HG02852 (cell line): ENCODE results near the gene MRPL49.

Experiments used
- ATAC-seq: cut with Tn5 transposase; IDR thresholded peaks from one replicate; pipeline ENCODE4 v1.9.1; 2021; ENCODE audit warnings: mild to moderate bottlenecking, moderate library complexity; ENCODE audit not compliant: unreplicated experiment

The MRPL49 gene

DNA sequence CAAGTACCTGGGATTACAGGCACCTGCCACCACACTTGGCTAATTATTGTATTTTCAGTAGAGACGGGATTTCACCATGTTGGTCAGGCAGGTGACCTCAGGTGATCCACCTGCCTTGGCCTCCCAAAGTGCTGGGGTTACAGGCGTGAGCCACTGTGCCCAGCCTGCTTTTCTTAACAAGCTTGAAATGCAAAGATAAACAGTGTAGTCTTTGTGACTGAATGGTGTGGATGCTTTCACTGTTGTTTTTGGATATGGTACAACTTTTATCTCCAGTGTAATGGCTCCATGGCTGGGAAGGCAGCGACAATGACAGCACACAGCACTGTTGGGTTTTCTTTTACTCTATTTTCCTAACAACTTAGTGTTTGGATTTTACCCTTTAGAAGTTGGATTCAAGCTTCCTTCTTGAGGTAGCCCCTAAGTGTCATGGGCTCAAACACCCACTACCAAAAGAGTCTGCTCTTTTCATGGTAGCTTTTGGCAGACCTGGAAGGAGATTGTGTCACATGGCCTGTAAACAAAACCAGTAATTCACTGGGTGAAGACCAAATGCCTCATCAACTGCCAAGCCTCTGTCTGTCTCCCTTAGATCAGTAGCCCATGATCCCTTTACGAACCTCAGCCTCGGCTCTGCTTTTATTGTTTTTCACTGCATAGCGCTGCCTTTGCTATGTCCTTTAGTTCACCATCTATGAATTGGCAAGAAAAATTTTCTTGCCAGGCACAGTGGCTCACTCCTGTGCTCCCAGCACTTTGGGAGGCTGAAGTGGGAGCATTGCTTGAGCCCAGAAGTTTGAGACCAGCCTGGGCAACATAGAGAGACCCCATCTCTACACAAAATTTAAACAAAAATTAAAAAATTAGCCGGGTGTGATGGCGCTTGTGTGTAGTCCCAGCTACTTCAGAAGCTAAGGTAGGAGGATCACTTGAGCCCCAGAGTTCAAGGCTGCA lies 19.7 kb upstream of the MRPL49 start:
- no peak for ATAC-seq

DNA sequence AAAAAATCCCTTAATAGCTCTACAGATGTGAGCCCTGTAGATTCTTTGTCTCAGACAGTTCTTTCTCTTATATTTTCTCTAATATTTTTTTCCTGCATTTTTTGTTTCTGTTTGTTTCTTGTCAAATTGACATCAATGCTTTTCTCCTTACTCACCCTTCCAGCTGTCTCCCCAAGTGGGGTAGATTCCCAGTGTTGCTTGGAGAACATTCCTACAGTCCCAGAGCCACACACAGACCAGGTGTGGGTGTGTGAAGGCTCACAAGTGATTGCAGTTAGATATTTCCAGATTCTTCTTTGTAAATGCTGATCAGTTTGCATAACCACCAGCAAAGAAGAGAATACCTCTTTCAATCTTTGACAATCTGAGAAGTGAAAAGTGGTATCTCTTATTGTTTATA lies 18.6 kb upstream of the MRPL49 start:
- no peak for ATAC-seq

DNA sequence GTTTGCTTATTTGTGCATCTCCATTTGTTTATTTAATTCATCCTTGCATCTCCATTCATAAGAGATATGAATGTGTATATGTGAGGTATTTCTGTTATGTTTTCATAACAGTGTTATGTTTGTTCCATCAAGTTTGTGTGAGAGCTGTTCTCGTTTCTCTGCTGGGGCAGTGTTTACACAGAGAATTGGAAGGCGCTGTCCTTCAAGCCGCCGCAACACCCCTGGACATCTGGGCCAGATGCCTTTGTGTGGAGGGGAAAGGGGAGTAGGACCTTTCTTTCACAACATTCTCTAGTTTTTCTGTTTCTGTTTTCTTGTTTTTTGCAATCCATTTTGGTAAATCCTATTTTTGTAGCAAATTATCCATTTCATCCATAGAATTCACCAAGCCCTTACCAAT lies 17.5 kb upstream of the MRPL49 start:
- no peak for ATAC-seq

DNA sequence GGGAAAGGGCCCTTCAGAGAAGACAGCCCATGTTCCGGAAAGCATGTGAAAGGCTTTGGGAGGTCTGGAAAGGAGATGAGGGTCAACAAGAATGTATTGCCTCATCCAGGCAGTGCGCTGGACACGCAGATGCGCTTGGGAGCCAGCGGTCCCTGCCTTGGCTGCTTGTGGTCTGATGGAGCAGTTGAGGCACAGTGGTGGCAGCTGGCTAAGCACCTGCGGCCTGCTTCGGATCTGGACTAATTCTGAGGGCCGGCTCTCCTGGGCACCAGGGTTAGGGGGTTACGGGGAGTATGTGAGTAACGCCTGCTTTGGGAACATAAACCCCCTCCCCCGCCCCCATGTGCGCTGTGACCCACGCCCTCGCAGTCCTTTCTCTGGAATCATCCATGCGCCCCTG lies 15.0 kb upstream of the MRPL49 start:
- no peak for ATAC-seq

DNA sequence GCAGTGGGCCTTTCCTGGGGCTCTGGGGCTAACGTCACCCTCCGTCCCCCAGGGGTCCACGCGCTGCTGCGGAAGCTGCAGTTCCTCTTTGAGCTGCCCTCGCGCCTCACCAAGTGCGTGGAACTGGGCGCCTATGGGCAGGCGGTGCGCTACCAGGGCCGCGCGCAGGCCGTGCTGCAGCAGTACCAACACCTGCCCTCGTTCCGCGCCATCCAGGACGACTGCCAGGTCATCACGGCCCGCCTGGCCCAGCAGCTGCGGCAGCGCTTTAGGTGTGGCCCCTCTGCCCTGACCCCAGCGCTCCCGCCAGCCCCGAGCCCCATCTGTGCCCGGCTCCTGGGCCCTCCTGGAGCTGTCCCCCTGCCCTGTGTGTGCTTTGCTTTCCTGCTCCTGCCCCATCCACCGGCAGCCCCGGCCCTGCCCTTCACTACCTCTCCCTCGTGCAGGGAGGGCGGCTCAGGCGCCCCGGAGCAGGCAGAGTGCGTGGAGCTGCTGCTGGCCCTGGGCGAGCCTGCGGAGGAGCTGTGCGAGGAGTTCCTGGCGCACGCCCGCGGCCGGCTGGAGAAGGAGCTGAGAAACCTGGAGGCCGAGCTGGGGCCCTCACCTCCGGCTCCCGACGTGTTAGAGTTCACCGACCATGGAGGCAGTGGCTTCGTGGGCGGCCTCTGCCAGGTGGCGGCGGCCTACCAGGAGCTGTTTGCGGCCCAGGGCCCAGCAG lies 14.2 kb upstream of the MRPL49 start:
- ATAC-seq = no peak

DNA sequence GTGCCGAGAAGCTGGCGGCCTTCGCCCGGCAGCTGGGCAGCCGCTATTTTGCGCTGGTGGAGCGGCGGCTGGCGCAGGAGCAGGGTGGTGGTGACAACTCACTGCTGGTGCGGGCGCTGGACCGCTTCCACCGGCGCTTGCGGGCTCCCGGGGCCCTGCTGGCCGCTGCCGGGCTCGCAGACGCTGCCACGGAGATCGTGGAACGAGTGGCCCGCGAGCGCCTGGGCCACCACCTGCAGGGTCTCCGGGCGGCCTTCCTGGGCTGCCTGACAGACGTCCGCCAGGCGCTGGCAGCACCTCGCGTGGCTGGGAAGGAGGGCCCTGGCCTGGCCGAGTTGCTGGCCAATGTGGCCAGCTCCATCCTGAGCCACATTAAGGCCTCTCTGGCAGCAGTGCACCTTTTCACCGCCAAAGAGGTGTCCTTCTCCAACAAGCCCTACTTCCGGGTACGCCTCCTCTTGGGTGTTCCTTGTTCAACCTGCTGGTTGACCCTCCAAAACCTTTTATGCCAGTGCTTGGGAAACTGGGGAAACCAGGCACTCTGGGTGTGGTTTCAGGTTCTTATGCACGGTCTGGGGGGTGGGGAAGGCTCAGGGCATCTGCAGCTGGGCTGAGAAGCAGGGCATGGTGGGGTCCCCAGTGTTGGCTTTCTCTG lies 13.5 kb upstream of the MRPL49 start:
- no peak for ATAC-seq

DNA sequence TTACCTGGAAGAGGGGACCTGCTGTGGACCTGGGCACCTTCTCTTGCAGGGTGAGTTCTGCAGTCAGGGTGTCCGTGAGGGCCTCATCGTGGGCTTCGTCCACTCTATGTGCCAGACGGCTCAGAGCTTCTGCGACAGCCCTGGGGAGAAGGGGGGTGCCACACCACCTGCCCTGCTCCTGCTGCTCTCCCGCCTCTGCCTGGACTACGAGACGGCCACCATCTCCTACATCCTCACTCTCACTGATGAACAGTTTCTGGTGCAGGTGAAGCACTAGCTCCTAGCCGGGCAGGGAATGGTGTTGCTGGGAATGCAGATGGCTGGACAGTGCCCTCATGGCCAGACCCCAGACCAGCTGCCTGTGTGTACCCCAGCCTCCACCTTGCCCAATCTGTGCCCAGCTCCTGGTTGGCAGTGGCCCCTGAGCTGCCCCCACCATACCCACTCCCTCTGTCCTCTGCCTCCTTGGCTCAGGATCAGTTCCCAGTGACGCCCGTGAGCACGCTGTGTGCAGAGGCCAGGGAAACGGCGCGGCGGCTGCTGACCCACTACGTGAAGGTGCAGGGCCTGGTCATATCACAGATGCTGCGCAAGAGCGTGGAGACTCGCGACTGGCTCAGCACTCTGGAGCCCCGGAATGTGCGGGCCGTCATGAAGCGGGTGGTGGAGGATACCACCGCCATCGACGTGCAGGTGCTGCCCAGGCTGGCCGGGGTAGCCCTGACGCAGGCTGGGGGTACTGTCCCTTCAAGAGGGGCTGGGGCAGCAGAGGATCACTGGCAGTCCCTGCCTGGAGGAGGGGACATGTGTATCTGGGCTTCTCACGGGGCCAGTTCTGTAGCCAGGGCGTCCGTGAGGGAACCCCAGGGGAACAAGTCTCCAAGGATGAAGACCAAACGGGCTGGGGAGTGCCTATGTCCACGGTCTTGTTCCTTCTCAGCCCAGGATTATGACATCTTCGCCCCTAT lies 12.6 kb upstream of the MRPL49 start:
- no peak for ATAC-seq

DNA sequence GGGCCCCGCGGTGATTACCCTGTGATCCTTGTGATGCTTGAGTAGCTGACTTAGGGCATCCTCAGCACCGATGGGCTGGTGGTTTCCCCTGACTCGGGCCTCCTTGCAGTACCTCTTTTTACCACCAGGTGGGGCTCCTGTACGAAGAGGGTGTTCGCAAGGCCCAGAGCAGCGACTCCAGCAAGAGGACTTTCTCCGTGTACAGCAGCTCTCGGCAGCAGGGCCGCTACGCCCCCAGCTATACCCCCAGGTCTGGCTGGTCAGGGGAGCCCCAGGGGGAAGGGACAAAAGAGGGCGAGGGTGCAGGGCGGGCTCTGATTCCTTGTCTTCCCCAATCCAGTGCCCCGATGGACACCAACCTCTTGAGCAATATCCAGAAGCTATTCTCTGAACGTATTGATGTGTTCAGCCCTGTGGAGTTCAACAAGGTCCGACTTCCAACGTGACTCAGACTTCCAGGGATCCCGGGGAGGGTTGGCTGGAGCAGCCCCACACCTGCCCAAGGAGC lies 11.7 kb upstream of the MRPL49 start:
- no peak for ATAC-seq

DNA sequence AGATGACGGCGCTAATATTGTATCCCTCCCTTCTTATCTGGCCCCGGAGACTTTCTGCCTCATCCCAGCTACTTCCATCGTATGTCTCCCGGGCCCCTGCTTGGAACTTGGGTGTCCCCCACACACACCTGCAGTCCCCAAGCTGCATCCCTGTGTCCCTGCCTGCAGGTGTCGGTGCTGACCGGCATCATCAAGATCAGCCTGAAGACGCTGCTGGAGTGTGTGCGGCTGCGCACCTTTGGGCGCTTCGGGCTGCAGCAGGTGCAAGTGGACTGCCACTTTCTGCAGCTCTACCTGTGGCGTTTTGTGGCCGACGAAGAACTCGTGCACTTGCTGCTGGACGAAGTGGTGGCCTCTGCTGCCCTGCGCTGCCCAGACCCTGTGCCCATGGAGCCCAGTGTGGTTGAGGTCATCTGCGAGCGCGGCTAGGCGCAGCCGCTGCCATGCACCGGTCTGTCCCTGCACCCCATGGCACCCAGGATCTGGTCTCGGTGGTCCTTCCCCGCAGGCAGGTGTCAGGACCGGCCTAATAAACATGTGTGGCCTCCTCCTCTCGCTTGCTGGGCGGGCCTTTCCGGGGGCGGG lies 10.9 kb upstream of the MRPL49 start:
- ATAC-seq = no peak

DNA sequence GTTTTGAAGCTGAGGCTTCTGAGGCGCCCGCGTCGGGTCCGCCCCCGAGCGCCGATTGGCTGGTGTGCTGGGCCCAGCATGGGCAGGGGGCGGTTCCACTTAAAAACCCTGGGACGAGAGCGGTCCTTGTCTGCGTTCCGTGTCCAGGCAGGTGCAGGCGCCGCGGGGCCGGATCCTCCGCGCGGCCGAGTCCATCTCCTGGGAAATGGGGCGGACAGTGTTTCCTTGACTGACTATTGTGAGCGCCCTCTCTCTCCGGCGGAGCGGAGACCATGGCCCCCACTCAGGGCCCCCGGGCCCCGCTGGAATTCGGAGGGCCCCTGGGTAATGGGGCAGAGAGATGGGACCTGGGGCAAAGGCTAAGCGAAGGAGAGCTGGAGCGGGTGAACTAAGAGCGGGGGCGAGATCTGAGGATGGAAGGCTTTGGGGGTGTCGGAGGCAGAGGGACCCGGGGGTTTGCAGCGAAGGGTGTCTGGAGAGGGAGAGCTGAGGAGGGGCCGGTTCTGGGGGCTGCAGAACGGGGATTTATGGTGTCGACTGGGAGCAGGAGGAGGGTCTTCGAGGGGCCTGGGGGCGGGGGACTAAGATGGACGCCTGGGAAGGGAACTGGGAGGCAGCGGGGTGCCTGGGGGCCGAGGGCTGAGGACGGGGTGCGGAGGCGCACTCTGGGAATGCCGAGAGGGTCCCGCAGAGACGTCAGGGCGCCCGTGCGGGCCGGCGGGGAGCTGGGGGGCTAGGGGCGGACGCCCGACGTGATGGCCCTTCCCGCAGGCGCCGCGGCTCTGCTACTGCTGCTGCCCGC lies 10.2 kb upstream of the MRPL49 start, which contains the start of gene TM7SF2:
TSS of gene TM7SF2 (plus strand) at position 129 of the 802 bp plus-strand sequence. CDS start at position 273, 144 bp downstream.
- ATAC-seq = peak; percentile 71

DNA sequence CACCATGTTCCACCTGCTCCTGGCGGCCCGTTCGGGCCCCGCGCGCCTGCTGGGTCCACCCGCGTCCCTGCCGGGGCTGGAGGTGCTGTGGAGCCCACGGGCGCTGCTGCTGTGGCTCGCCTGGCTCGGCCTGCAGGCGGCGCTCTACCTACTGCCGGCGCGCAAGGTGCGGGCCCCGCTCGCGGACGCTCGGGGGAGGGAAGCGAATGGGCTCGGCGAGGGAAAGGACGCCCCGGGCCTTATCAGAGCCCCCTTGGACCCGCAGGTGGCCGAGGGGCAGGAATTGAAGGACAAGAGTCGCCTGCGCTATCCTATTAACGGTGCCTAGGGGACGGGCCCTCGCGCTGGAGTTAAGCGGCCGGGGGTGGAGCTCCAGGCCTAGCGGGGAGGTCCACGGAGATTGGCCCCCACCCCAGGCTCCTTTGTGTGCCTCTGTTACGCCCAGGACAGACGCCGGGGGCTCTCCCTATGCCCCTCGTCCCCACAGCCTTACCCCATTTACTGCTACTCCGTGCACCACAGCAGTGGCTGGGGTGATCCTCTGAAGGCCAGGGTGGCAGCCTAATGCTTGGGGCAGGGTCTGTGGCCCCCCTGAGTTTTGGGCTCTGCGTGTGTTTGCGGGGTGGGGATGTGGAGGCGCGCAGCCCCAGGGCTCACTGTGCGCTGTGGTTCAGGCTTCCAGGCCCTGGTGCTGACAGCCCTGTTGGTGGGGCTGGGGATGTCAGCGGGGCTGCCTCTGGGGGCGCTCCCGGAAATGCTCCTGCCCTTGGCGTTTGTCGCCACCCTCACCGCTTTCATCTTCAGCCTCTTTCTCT lies 9.4 kb upstream of the MRPL49 start:
- no peak for ATAC-seq

DNA sequence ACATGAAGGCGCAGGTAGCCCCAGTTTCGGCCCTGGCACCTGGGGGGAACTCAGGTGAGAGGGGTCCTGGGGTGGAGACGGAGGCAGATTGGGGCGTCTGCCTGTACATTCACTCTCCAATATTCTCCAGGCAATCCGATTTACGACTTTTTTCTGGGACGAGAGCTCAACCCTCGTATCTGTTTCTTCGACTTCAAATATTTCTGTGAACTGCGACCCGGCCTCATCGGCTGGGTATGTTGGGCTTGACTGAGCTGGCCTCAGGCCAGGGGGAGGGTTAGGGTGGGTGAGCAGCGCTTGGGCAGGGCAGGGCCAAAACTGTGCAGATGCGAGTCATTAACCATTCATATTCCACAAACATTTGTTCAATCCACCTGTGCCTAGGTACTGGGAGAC lies 8.8 kb upstream of the MRPL49 start:
- no peak for ATAC-seq

DNA sequence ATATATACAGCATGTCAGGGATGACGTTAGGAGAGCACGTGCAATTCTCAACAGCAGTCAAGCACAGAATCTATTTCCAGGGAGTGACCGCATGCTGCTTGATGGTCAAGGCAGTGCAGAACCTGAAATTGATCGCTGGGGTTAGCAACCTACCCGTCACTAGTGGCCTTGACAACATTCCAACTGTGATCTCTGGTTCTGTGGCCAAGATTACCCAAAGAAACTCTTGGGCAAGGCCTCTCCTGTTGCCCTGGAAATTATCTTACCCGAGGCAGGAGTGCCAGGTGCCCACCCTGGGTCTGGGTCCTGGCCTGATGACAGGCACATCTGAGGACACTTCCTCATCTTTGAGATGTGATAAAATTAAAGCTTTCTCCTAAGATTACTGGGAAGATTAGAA lies 8.3 kb upstream of the MRPL49 start:
- no peak for ATAC-seq

DNA sequence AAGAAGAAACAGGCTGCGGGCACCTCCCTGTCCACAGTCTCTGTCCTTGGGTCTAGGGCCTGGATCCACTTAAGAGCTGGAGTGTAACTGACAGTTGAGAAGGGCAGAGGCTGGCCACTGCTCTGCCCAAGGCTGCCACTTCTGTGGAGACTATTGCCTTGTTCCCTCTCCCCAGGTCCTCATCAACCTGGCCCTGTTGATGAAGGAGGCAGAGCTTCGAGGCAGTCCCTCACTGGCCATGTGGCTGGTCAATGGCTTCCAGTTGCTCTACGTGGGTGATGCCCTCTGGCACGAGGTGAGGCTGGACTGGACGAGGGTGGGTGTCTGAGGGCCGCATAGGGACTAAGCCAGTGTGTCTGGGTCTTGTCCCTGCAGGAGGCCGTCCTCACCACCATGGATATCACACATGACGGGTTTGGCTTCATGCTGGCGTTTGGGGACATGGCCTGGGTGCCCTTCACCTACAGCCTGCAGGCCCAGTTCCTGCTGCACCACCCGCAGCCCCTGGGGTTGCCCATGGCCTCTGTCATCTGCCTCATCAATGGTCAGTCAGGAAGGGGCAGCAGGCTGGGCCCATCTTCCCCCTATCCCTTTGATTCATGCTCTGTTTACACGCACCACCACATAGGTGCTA lies 7.5 kb upstream of the MRPL49 start:
- no peak for ATAC-seq

DNA sequence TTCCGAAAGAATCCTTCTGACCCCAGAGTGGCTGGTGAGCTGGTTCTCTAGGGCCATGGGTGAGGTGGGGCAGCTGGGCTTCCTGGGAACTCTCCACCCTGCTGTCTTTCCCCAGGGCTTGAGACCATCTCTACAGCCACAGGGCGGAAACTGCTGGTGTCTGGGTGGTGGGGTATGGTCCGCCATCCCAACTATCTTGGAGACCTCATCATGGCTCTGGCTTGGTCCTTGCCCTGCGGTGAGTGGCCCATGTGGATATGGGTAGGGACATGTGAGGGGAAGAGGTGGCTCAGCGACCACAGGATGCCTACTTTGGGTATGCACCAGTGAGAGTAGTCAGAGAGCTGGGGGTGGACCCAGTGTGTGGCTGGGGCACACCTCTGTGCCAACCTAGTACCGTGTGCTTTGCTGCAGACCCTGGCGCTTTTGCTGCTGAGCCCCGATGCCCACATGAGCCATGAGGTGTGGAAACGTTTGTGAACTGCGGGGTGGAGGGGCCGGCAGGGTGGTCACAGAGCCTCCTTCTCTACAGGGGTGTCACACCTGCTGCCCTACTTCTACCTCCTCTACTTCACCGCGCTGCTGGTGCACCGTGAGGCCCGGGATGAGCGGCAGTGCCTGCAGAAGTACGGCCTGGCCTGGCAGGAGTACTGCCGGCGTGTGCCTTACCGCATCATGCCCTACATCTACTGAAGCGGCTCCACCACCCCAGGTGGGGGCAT lies 6.6 kb upstream of the MRPL49 start:
- ATAC-seq = no peak

DNA sequence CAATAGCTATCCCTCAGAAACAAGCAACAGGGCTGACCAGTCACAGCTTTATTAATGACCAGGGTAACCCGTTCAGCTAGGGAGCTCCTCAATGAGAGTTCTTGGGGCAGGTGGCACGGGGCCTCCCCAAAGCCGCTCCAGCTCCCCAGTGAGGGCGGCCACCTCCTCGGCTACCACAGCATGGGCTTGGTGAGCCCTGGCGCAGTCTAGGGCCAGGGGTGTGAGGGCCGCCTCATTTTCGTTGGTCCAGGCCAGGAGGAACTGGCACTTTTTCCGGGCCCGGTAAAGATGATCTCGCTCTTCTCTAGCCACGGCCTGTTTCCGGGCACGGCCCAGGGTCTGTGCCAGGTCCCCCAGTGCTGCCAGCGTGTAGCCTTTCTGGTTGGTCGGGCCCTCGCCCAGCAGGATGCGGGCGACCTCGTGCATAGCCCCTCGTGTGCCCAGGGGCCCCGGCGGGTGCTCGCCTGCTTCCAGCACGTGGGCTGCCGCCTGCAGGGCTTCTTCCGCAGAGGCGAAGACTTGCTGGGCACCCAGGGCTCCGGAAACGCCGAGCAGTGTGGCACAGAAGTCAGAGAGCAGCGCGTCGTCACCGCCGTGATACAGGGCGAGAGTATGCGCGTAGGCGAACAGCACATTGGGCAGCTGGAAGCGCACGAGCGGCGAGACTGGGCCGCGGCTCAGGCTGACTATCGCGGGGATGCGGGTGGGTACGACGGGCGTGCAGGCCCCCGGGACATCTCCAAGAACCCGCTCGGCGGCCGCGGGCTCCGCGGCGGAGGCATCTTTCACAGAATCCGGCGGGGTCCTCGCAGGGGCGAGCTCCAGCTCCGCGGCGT lies 5.5 kb upstream of the MRPL49 start:
- ATAC-seq = no peak
